WERI-Rb-1 (cell line): ENCODE data around the gene RFPL2.

Experiments used
- DNase-seq: peaks from one replicate; pipeline ENCODE4 v3.0.0-alpha.2; 2020
- H3K27ac ChIP-seq: fragments of 250-450 bp; sonication (Bioruptor Pico); 2 replicates; pipeline ENCODE4 v1.5.1; 2020; ENCODE audit warnings: mild to moderate bottlenecking, moderate library complexity
- H3K27me3 ChIP-seq: fragments of 250-450 bp; sonication (Bioruptor Pico); 2 replicates; pipeline ENCODE4 v1.5.1; 2021; ENCODE audit warnings: mild to moderate bottlenecking, low read depth, moderate library complexity; ENCODE audit not compliant: insufficient read depth, severe bottlenecking
- H3K36me3 ChIP-seq: fragments of 250-450 bp; sonication (Bioruptor Pico); 2 replicates; pipeline ENCODE4 v1.5.1; 2020; ENCODE audit warnings: mild to moderate bottlenecking, moderate library complexity
- H3K4me3 ChIP-seq: 2 replicates; pipeline ENCODE4 v1.5.1; 2011; ENCODE audit warnings: low read depth, mild to moderate bottlenecking, control low read depth, low read length
- H3K9me3 ChIP-seq: fragments of 250-450 bp; sonication (Bioruptor Pico); 2 replicates; pipeline ENCODE4 v1.5.1; 2021; ENCODE audit warnings: mild to moderate bottlenecking, moderate library complexity; ENCODE audit not compliant: severe bottlenecking
- TF ChIP-seq, protein P1 (sequence below): IDR thresholded peaks from 2 replicates; pipeline ENCODE4 v1.5.1; 2011; ENCODE audit warnings: low read depth, mild to moderate bottlenecking, control low read depth, inconsistent platforms, low read length

The RFPL2 gene

DNA sequence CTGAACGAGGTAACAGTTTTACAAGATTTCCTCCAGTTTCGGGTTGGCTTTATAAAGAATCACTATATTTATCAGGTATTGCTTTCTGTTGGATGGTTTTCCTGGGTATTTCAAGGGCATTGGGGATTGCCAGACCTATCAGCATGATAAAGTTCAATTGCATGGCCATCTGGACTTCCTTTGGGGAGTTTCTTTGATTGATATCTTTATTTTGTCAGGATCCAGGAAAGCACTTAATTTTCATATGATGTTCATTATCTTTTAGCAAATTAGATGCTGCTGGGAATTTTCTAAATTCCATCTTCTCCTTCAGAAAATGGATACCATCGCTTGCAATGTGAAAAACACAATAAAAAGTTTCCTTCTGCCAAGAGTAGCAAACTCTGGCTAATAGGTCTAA, 21.2 kb downstream of the RFPL2 start:
- no peak overlapping the region for H3K27ac ChIP-seq
- H3K4me3 ChIP-seq: no peak overlapping the region
- no peaks in the 10 kb centered on the region for H3K9me3 ChIP-seq
- TF ChIP-seq, protein P1, sequence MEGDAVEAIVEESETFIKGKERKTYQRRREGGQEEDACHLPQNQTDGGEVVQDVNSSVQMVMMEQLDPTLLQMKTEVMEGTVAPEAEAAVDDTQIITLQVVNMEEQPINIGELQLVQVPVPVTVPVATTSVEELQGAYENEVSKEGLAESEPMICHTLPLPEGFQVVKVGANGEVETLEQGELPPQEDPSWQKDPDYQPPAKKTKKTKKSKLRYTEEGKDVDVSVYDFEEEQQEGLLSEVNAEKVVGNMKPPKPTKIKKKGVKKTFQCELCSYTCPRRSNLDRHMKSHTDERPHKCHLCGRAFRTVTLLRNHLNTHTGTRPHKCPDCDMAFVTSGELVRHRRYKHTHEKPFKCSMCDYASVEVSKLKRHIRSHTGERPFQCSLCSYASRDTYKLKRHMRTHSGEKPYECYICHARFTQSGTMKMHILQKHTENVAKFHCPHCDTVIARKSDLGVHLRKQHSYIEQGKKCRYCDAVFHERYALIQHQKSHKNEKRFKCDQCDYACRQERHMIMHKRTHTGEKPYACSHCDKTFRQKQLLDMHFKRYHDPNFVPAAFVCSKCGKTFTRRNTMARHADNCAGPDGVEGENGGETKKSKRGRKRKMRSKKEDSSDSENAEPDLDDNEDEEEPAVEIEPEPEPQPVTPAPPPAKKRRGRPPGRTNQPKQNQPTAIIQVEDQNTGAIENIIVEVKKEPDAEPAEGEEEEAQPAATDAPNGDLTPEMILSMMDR: no peak
- peaks cover 14% of the 10 kb centered on the region for H3K27me3 ChIP-seq
- DNase-seq: no peak
- H3K36me3 ChIP-seq: no peaks in the 10 kb centered on the region

DNA sequence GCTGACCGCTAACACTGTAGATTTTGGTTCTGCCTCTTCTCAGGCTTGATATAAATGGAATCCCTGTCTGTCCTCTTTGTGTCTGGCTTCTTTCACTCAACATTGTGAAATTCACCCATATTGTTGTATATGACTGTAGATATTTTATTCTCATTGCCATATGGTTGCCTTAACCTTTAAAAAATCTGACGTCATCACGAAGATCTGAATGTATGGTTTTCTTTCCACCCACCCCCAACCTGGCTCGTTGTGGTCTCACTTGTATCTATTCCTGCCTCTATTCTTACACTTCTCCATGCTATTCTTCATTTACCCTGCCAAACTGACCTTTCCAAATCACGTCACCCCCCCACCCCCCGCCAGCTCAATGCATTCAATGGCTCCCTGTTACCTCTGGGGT, 23.8 kb downstream of the RFPL2 start:
- TF ChIP-seq, protein P1: no peak
- peaks cover 20% of the 10 kb centered on the region for H3K27me3 ChIP-seq
- no peak overlapping the region for H3K4me3 ChIP-seq
- DNase-seq: no peak
- H3K27ac ChIP-seq: no peak overlapping the region
- no peaks in the 10 kb centered on the region for H3K36me3 ChIP-seq
- H3K9me3 ChIP-seq: no peaks in the 10 kb centered on the region

DNA sequence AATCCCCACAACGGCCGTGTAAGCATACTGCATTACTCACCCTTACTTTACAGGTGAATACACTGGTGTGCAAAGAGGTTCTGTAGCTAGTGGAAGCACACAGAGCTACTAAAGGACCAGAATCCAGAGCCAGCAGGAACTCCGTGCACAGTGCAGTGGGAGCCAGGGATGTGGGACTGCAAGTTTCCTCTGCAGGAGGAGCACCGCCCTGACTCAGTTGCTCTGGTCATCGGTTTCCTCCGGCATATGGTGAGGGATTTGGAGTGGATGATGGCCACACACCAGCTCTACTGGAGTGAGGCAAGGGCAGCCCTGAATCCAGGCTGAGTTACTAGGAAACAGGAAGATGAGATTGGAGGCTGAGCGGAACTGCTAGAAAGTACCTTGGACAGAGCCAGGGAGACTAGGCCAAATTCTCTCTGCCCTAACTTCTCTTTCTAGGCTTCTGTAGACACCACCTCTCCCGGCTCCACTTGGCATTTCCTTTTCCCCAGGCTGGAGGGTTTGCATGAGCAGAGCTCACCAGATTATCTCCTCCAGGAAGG, 27.6 kb downstream of the RFPL2 start:
- no peak for DNase-seq
- TF ChIP-seq, protein P1: no peak
- H3K27me3 ChIP-seq: peaks cover 42% of the 10 kb centered on the region
- H3K36me3 ChIP-seq: no peaks in the 10 kb centered on the region
- H3K9me3 ChIP-seq: no peaks in the 10 kb centered on the region
- no peak overlapping the region for H3K4me3 ChIP-seq
- no peak overlapping the region for H3K27ac ChIP-seq

DNA sequence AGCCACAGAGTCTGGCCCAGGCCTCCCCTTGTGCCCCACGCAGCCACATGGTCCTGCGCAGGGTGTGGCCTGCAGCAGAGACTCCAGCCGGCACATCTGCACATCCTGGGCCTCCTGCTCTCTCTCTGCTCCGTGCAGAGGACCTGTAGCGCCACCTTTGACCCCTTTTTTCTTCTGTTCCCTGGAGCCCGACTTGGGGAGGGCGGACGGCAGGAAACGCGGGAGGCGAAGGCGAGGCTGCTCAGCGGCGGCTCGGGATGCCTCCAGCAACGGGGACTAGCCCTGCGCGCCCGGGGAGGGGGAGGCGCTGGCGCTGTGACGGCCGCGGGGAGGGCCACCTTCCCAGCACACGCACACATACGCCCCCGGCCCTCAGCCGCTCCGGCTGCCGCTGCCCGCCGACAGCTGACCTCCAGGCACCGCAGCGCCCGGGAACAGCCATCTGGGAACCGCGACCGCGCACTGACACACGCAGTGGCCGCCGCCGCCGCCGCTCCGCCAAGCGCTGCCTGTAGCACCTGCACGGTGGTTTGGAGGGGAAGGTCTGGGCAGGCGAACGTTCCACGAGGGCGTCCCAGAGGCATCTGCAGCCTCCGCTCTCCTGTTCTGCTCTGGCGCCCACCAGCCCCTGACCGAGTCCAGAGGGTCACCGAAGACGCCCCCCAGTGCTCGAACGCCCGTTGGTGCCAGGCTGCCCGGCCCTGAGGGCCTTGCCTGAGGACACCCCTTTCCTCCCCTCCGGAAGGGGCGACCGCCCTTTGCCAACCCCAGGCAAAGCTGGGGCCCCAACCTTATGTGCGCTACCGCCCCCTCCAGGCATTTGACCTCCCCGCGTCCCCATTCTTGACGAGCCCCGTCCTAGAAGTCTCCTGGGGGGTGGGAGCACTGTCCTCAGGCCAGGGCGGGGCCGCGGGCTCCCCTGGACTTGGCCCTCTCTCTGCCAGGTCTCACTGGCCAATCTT, 28.9 kb downstream of the RFPL2 start:
- Histone ChIP-seq H3K4me3 (no peak overlapping the region; the same call in 1 of the 2 replicates), H3K9me3 (no peaks in the 10 kb centered on the region), H3K36me3 (no peaks in the 10 kb centered on the region), H3K27me3 (peaks cover 44% of the 10 kb centered on the region), H3K27ac (no peak overlapping the region)
- TF ChIP-seq, protein P1: no peak
- DNase-seq: peak; percentile 12

DNA sequence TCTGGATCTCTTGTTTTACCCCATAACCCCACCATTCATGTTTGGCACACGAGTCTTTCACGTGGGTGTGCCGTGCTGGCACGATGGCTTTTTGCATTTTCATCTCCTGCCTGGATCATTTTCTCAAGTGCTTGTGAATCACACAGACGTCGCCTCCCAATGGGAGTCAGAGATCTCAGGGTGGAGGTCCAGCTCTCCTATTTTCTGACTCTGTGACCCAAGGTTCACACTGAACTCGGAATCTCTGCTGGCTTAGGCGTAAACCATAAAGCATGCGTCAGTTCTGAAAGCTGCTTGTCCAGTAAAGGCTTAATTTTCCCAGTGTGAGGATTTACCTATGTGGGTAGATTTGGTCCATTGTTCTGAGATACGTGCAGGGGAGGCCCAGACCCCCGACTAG, 29.8 kb downstream of the RFPL2 start:
- no peak overlapping the region for H3K27ac ChIP-seq
- H3K27me3 ChIP-seq: peaks cover 44% of the 10 kb centered on the region
- no peaks in the 10 kb centered on the region for H3K9me3 ChIP-seq
- H3K36me3 ChIP-seq: no peaks in the 10 kb centered on the region
- no peak overlapping the region for H3K4me3 ChIP-seq
- TF ChIP-seq, protein P1: no peak
- DNase-seq: no peak
